H1 (cell line): Measurements from ENCODE around the gene ACAP1. TPM values are rescaled to one million over a fixed set of nuclear protein-coding genes. Genes with fewer than 3 reads are reported as not detected.

Source experiments
- CTCF ChIA-PET: fragments of 300-600 bp; sonication (Branson Sonifier 250); formaldehyde crosslinking; loops from one replicate; lab custom pipeline; 2021; ENCODE audit not compliant: partially characterized antibody; lab: Charles Lee
- POLR2A ChIA-PET: fragments of 300-600 bp; sonication (Branson Sonifier 250); formaldehyde crosslinking; loops from one replicate; lab custom pipeline; 2021; ENCODE audit warnings: inconsistent platforms; ENCODE audit not compliant: partially characterized antibody; lab: Charles Lee
- DNase-seq, 2 experiments: peaks; one replicate each; pipeline versions ENCODE4 v3.0.0 to v3.0.0-alpha.2; 2010 to 2022; ENCODE audit warnings: low spot score in 2 of 2, low read depth in 1 of 2, mixed read lengths in 1 of 2
- FAIRE-seq: peaks from 2 replicates; lab custom pipeline; 2011; peaks lifted over from hg19 to GRCh38; lab: Jason Lieb, UNC
- H2AFZ ChIP-seq: 2 replicates; pipeline ENCODE4 v1.8.1; 2012; ENCODE audit warnings: low read length, inconsistent platforms
- H2AK5ac ChIP-seq: 2 replicates; pipeline ENCODE4 v1.6.1; 2013; ENCODE audit warnings: low read depth, low read length
- H2BK120ac ChIP-seq: replicated peaks from 2 replicates; pipeline ENCODE3; 2013; ENCODE audit warnings: low read depth, low read length, inconsistent platforms
- H2BK12ac ChIP-seq: 2 replicates; pipeline ENCODE4 v1.6.1; 2013; ENCODE audit warnings: low read depth, low read length
- H2BK15ac ChIP-seq: 2 replicates; pipeline ENCODE4 v1.6.1; 2013; ENCODE audit warnings: low read length
- H2BK20ac ChIP-seq: 2 replicates; pipeline ENCODE4 v1.6.1; 2013; ENCODE audit warnings: low read length
- H2BK5ac ChIP-seq: 2 replicates; pipeline ENCODE4 v1.6.1; 2013; ENCODE audit warnings: low read depth, low read length
- H3K14ac ChIP-seq: 2 replicates; pipeline ENCODE4 v1.6.1; 2013; ENCODE audit warnings: inconsistent platforms; ENCODE audit not compliant: insufficient read length
- H3K18ac ChIP-seq: 2 replicates; pipeline ENCODE4 v1.6.1; 2013; ENCODE audit warnings: low read length; ENCODE audit errors: extremely low read depth
- H3K23ac ChIP-seq: 2 replicates; pipeline ENCODE4 v1.6.1; 2013; ENCODE audit warnings: inconsistent platforms; ENCODE audit not compliant: insufficient read length
- H3K23me2 ChIP-seq: 2 replicates; pipeline ENCODE4 v1.6.1; 2013; ENCODE audit warnings: low read depth, low read length
- H3K27ac ChIP-seq: 2 replicates; pipeline ENCODE4 v1.6.1; 2011; ENCODE audit warnings: low read depth, low read length, inconsistent platforms
- H3K27me3 ChIP-seq, 4 experiments: replicated peaks in 1 of 4; 1 replicate in 1 of 4; 2 replicates in 3 of 4; pipeline versions ENCODE4 v1.6.1 to v1.8.1; 2011 to 2013; ENCODE audit warnings: low read length in 3 of 4, mild to moderate bottlenecking in 3 of 4, inconsistent platforms in 2 of 4, mixed read lengths in 2 of 4, moderate library complexity in 1 of 4; ENCODE audit not compliant: control insufficient read depth in 3 of 4, insufficient read depth in 3 of 4; ENCODE audit errors: extremely low read depth in 1 of 4
- H3K36me3 ChIP-seq, 4 experiments: 2 replicates each; pipeline versions ENCODE4 v1.6.1 to v1.8.1; 2011 to 2013; ENCODE audit warnings: mild to moderate bottlenecking in 4 of 4, low read length in 3 of 4, moderate library complexity in 2 of 4, control low read depth in 1 of 4, inconsistent platforms in 1 of 4; ENCODE audit not compliant: insufficient read depth in 4 of 4, control insufficient read depth in 2 of 4
- H3K4ac ChIP-seq: replicated peaks from 2 replicates; pipeline ENCODE3; 2013; ENCODE audit warnings: low read length, low read depth, mixed read lengths, inconsistent platforms; ENCODE audit not compliant: insufficient read length
- H3K4me1 ChIP-seq, 4 experiments: replicated peaks in 1 of 4; 1 replicate in 1 of 4; 2 replicates in 3 of 4; pipeline versions ENCODE4 v1.6.1 to v1.8.1; 2011 to 2013; ENCODE audit warnings: low read length in 3 of 4, inconsistent platforms in 2 of 4, mixed read lengths in 1 of 4; ENCODE audit not compliant: insufficient read depth in 4 of 4, control insufficient read depth in 3 of 4
- H3K4me2 ChIP-seq, 2 experiments: 2 replicates each; pipeline versions ENCODE4 v1.6.1 to v1.8.1; 2011 to 2013; ENCODE audit warnings: low read depth in 2 of 2, low read length in 2 of 2, control low read depth in 1 of 2, inconsistent platforms in 1 of 2, mild to moderate bottlenecking in 1 of 2; ENCODE audit not compliant: insufficient read depth in 1 of 2
- H3K4me3 ChIP-seq, 4 experiments: fragments of 200-600, 300-600 bp in 1 of 4; sonication (generic), shearing (Covaris generic), sonication (Bioruptor Twin) in 1 of 4; 2 replicates each; pipeline versions ENCODE4 v1.5.1 to v1.8.1; 2011 to 2016; ENCODE audit warnings: low read length in 4 of 4, low read depth in 3 of 4, control low read depth in 2 of 4, inconsistent platforms in 2 of 4, mild to moderate bottlenecking in 2 of 4, mixed read lengths in 1 of 4, moderate library complexity in 1 of 4; ENCODE audit not compliant: insufficient read depth in 2 of 4; ENCODE audit errors: extremely low read depth in 1 of 4
- H3K56ac ChIP-seq: replicated peaks from 2 replicates; pipeline ENCODE3; 2013; ENCODE audit warnings: low read depth, mild to moderate bottlenecking, mixed read lengths, low read length, inconsistent platforms; ENCODE audit not compliant: insufficient read length
- H3K79me1 ChIP-seq: 2 replicates; pipeline ENCODE4 v1.6.1; 2013; ENCODE audit warnings: low read depth, low read length, control low read depth
- H3K79me2 ChIP-seq, 2 experiments: 2 replicates each; pipeline versions ENCODE4 v1.6.1 to v1.8.1; 2012 to 2013; ENCODE audit warnings: low read length in 2 of 2, mild to moderate bottlenecking in 2 of 2, inconsistent platforms in 1 of 2; ENCODE audit not compliant: insufficient read depth in 2 of 2, control insufficient read depth in 1 of 2
- H3K9ac ChIP-seq, 4 experiments: replicated peaks in 1 of 4; 1 replicate in 1 of 4; 2 replicates in 3 of 4; pipeline versions ENCODE4 v1.6.1 to v1.8.1; 2011 to 2013; ENCODE audit warnings: low read depth in 3 of 4, low read length in 3 of 4, control low read depth in 2 of 4, mild to moderate bottlenecking in 2 of 4, moderate library complexity in 2 of 4, inconsistent platforms in 1 of 4; ENCODE audit errors: extremely low read depth in 1 of 4
- H3K9me3 ChIP-seq, 2 experiments: 2 replicates each; pipeline versions ENCODE4 v1.6.1 to v1.8.1; 2012 to 2013; ENCODE audit warnings: mild to moderate bottlenecking in 2 of 2, moderate library complexity in 2 of 2, control low read depth in 1 of 2, inconsistent platforms in 1 of 2, low read depth in 1 of 2, low read length in 1 of 2, mixed read lengths in 1 of 2; ENCODE audit not compliant: insufficient read depth in 2 of 2
- H4K20me1 ChIP-seq, 2 experiments: replicated peaks in 1 of 2; 2 replicates each; pipeline versions ENCODE3 to v1.8.1; 2011 to 2013; ENCODE audit warnings: inconsistent platforms in 2 of 2, low read length in 2 of 2, mild to moderate bottlenecking in 1 of 2; ENCODE audit not compliant: insufficient read depth in 2 of 2, control insufficient read depth in 1 of 2
- H4K5ac ChIP-seq: 2 replicates; pipeline ENCODE4 v1.6.1; 2013; ENCODE audit warnings: low read length, low read depth, mixed read lengths, inconsistent platforms; ENCODE audit not compliant: insufficient read length
- H4K8ac ChIP-seq: 2 replicates; pipeline ENCODE4 v1.8.0; 2013; ENCODE audit warnings: mild to moderate bottlenecking, moderate library complexity, low read length, inconsistent platforms; ENCODE audit not compliant: insufficient read depth; ENCODE audit errors: extremely low read depth
- H4K91ac ChIP-seq: replicated peaks from 2 replicates; pipeline ENCODE3; 2013; ENCODE audit warnings: low read length, mixed read lengths, inconsistent platforms; ENCODE audit not compliant: insufficient read length
- ASH2L ChIP-seq: fragments of 200-600, 300-600 bp; sonication (generic); IDR thresholded peaks from one replicate; pipeline ENCODE4 v1.7.1; 2017; ENCODE audit warnings: low read length
- CEBPB ChIP-seq: IDR thresholded peaks from 2 replicates; pipeline ENCODE4 v1.6.1; 2012; ENCODE audit warnings: low read depth, low read length
- EP300 ChIP-seq, 2 experiments: IDR thresholded peaks; 1 replicate in 1 of 2; 2 replicates in 1 of 2; pipeline ENCODE4 v1.6.1; 2011 to 2012; ENCODE audit warnings: low read depth in 2 of 2, low read length in 2 of 2, mild to moderate bottlenecking in 2 of 2, borderline replicate concordance in 1 of 2, inconsistent platforms in 1 of 2, moderate library complexity in 1 of 2
- GABPA ChIP-seq: IDR thresholded peaks from 2 replicates; pipeline ENCODE4 v1.6.1; 2011; ENCODE audit warnings: mild to moderate bottlenecking, low read length, moderate library complexity, borderline replicate concordance; ENCODE audit not compliant: insufficient read depth
- KDM4A ChIP-seq: IDR thresholded peaks from one replicate; pipeline ENCODE4 v1.7.1; 2012; ENCODE audit warnings: low read depth, mild to moderate bottlenecking, moderate library complexity, low read length, inconsistent platforms; ENCODE audit not compliant: severe bottlenecking
- KDM5A ChIP-seq: fragments of 200-600 bp; IDR thresholded peaks from 2 replicates; pipeline ENCODE4 v1.7.1; 2012; ENCODE audit warnings: mild to moderate bottlenecking, low read length, inconsistent platforms, mixed read lengths
- MAFK ChIP-seq: IDR thresholded peaks from 2 replicates; pipeline ENCODE4 v1.6.1; 2012; ENCODE audit warnings: low read depth, mild to moderate bottlenecking, improper control_type of control experiment, low read length
- SAP30 ChIP-seq: fragments of 300-600 bp; sonication (generic); IDR thresholded peaks from 2 replicates; pipeline ENCODE4 v1.7.1; 2012; ENCODE audit warnings: low read length, moderate library complexity, mild to moderate bottlenecking, inconsistent platforms; ENCODE audit not compliant: insufficient read depth, insufficient replicate concordance
- SIN3A ChIP-seq, 2 experiments: IDR thresholded peaks in 1 of 2; conservative IDR thresholded peaks in 1 of 2; 2 replicates each; pipeline ENCODE4 v1.6.1; 2011 to 2012; ENCODE audit warnings: low read length in 2 of 2, improper control_type of control experiment in 1 of 2, low read depth in 1 of 2, mild to moderate bottlenecking in 1 of 2
- SRF ChIP-seq: IDR thresholded peaks from 2 replicates; pipeline ENCODE4 v1.6.1; 2011; ENCODE audit warnings: mild to moderate bottlenecking, low read depth, low read length, moderate library complexity
- TAF7 ChIP-seq: optimal IDR thresholded peaks from 2 replicates; pipeline ENCODE3; 2011; ENCODE audit warnings: low read depth, mild to moderate bottlenecking, inconsistent platforms, low read length, moderate library complexity, borderline replicate concordance
- WGBS, 2 experiments: shearing (Covaris generic) in 1 of 2; methylation state at CpG; one replicate each; pipeline versions ENCODE4 v1.1.6 to v1.1.7; 2013 to 2015; ENCODE audit warnings: low lambda C conversion rate in 2 of 2, mixed read lengths in 2 of 2, inconsistent platforms in 1 of 2, low coverage in 1 of 2, missing lambda C conversion rate in 1 of 2; ENCODE audit not compliant: insufficient replicate concordance in 2 of 2, insufficient coverage in 1 of 2, insufficient read length in 1 of 2; ENCODE audit errors: extremely low coverage in 1 of 2, missing lambda C conversion rate in 1 of 2; 5-methylcytosine and 5-hydroxymethylcytosine counted together
- polyA plus RNA-seq, 7 experiments: library from polyadenylated mRNA; depleted of rRNA in 3 of 7; stranded (reverse) in 5 of 7; unstranded in 2 of 7; fragments of >200 nt in 5 of 7; fragments of 200-250 nt in 2 of 7; gene quantifications; 1 replicate in 5 of 7; 2 replicates in 1 of 7; 4 replicates in 1 of 7; pipeline versions ENCODE4 v1.2.1 to v1.2.3, GENCODE V29; 2011 to 2013; ENCODE audit warnings: missing spikeins in 2 of 7, mixed read lengths in 2 of 7
- total RNA-seq: library from RNA; stranded (reverse); fragmentation: NEBNext Ultra II Directional; extraction: Animal tissue kit (Norgen Biotek cat#: 25700); gene quantifications from 2 replicates; pipeline ENCODE4 v1.2.1, GENCODE V29; 2021

The ACAP1 gene
- total and polyA plus RNA-seq, 2 of the 8 experiments (the other 6 are each of a cell fraction or from before 2014, with no cell fraction given), result 11.9 to 45.1 TPM

GRCh38 chr17:7329997-7330637 is 6.2 kb upstream of the ACAP1 start:
- no peak overlapping the region for H3K23ac ChIP-seq
- peak overlapping the region; percentile 72; the same call in 1 of the 2 replicates for H2BK15ac ChIP-seq
- H2AK5ac ChIP-seq, result no peak overlapping the region
- peak overlapping the region in 3 of 4 experiments; percentile 84 to 85 (median 84); a peak in 6 of 7 replicates for H3K9ac ChIP-seq
- H3K4ac ChIP-seq, result peak overlapping the region; percentile 44
- H2BK5ac ChIP-seq, result peak overlapping the region; percentile 48; the same call in 1 of the 2 replicates
- H3K79me2 ChIP-seq, result peaks cover 0 to 14% of the 10 kb centered on the region in 2 experiments; a peak in 2 of 4 replicates
- H3K79me1 ChIP-seq, result peaks cover 2% of the 10 kb centered on the region; the same call in 1 of the 2 replicates
- no peaks in the 10 kb centered on the region; a peak in 1 of 7 replicates for H3K27me3 ChIP-seq
- H4K91ac ChIP-seq, result peak overlapping the region; percentile 22
- H3K4me2 ChIP-seq, result peak overlapping the region; percentile 95 to 96
- H3K18ac ChIP-seq, result peak overlapping the region; percentile 41
- H3K27ac ChIP-seq, result peak overlapping the region; percentile 84
- FAIRE-seq, result no peak
- ChIA-PET CTCF (interaction anchor here (0.7 to 9.3 kb wide), 12 partner anchors 15 to 358 kb away, joined by 3 to 167 read pairs (median 5); partner anchors contain the start of genes GPS2, SENP3, TMEM95 and TP53), POLR2A (interaction anchor here (0.6 to 13.4 kb wide), 28 partner anchors 8 to 254 kb away, joined by 3 to 223 read pairs (median 4); partner anchors contain the start of genes ACADVL, ACAP1, CHRNB1 and CLDN7)
- H4K8ac ChIP-seq, result peak overlapping the region; percentile 94
- no peak overlapping the region for H3K14ac ChIP-seq
- peak in 1 of 2 experiments; percentile 92 for DNase-seq
- peak overlapping the region; percentile 28 for H4K5ac ChIP-seq
- no peak overlapping the region for H2BK20ac ChIP-seq
- no peaks in the 10 kb centered on the region for H4K20me1 ChIP-seq
- H2BK12ac ChIP-seq, result 0 out of 2 replicates have a peak overlapping the region, but pooled peaks have one; percentile 29
- peaks cover 0 to 4% (median under 1%) of the 10 kb centered on the region in 4 experiments; a peak in 4 of 8 replicates for H3K36me3 ChIP-seq
- H3K4me3 ChIP-seq, result peak overlapping the region; percentile 69 to 97 (median 82)
- H3K4me1 ChIP-seq, result peaks cover 0 to 19% (median 8%) of the 10 kb centered on the region in 4 experiments; a peak in 6 of 7 replicates
- no peak overlapping the region for H2BK120ac ChIP-seq
- peak overlapping the region; percentile 90 for H3K56ac ChIP-seq
- H2AFZ ChIP-seq, result no peak overlapping the region
- peaks cover 8% of the 10 kb centered on the region for H3K23me2 ChIP-seq
- H3K9me3 ChIP-seq, result no peaks in the 10 kb centered on the region
- 6% methylated on average over 23 of the region's 34 CpGs; no CpG with 5 or more reads in 1 of the 2 experiments for WGBS, 2 experiments
- TF ChIP-seq SRF (no peak), ASH2L (peak; percentile 16), EP300 (IDR thresholded peaks at IDR 0.05; ENCODE audit: borderline replicate concordance in 1 of 2, low read depth in 2 of 2, low read length in 2 of 2) (no peak), KDM5A (no peak), MAFK (no peak), CEBPB (no peak), SAP30 (no peak), TAF7 (peak; percentile 1), SIN3A (conservative IDR thresholded peaks at IDR 0.05 in 1 of 2, IDR thresholded peaks at IDR 0.05 in 1 of 2; ENCODE audit: low read depth in 1 of 2, low read length in 2 of 2) (no peak), GABPA (no peak), KDM4A (no peak)
